DND-41 (cell line): ENCODE results near the gene INPP4A.

Experiments used
- ATAC-seq: fragments of 200-7000 bp; cut with Tn5 transposase; 3 replicates; pipeline ENCODE4 v1.9.1; 2021; ENCODE audit warnings: low read depth; ENCODE audit not compliant: insufficient read depth
- DNase-seq: peaks from one replicate; pipeline ENCODE4 v3.0.0-alpha.2; 2020
- H2AFZ ChIP-seq: 2 replicates; pipeline ENCODE4 v1.6.0; 2012; ENCODE audit warnings: low read depth, low read length
- H3K27ac ChIP-seq: 2 replicates; pipeline ENCODE4 v1.5.1; 2012; ENCODE audit warnings: low read length, inconsistent platforms
- H3K27me3 ChIP-seq: fragments of 200-600 bp; sonication (generic); 2 replicates; pipeline ENCODE4 v1.6.0; 2012; ENCODE audit warnings: low read length, mild to moderate bottlenecking, inconsistent platforms; ENCODE audit not compliant: insufficient read depth, poor library complexity
- H3K36me3 ChIP-seq: 2 replicates; pipeline ENCODE4 v1.5.1; 2012; ENCODE audit warnings: low read length, inconsistent platforms; ENCODE audit not compliant: insufficient read depth
- H3K4me1 ChIP-seq: 2 replicates; pipeline ENCODE4 v1.5.1; 2012; ENCODE audit warnings: mild to moderate bottlenecking, low read length; ENCODE audit not compliant: insufficient read depth
- H3K4me2 ChIP-seq: 2 replicates; pipeline ENCODE4 v1.6.0; 2012; ENCODE audit warnings: mild to moderate bottlenecking, moderate library complexity, low read length, inconsistent platforms; ENCODE audit not compliant: insufficient read depth
- H3K4me3 ChIP-seq, 2 experiments: fragments of 200-600 bp in 1 of 2; shearing (Covaris generic) in 1 of 2; 2 replicates each; pipeline ENCODE4 v1.5.1; 2012 to 2016; ENCODE audit warnings: inconsistent platforms in 2 of 2, low read length in 2 of 2, mild to moderate bottlenecking in 2 of 2, low read depth in 1 of 2, moderate library complexity in 1 of 2
- H3K79me2 ChIP-seq: 2 replicates; pipeline ENCODE4 v1.6.0; 2012; ENCODE audit warnings: low read length, inconsistent platforms; ENCODE audit not compliant: insufficient read depth
- H3K9ac ChIP-seq: 2 replicates; pipeline ENCODE4 v1.6.0; 2012; ENCODE audit warnings: low read depth, mild to moderate bottlenecking, inconsistent platforms, low read length, moderate library complexity
- H3K9me3 ChIP-seq: 2 replicates; pipeline ENCODE4 v1.5.1; 2012; ENCODE audit warnings: low read length, moderate library complexity, mild to moderate bottlenecking, inconsistent platforms; ENCODE audit not compliant: insufficient read depth, severe bottlenecking
- H4K20me1 ChIP-seq: 2 replicates; pipeline ENCODE4 v1.6.0; 2012; ENCODE audit warnings: low read length; ENCODE audit not compliant: insufficient read depth
- CTCF ChIP-seq: IDR thresholded peaks from 2 replicates; pipeline ENCODE4 v1.5.1; 2012; ENCODE audit warnings: borderline replicate concordance, low read length, moderate library complexity, mild to moderate bottlenecking; ENCODE audit not compliant: poor library complexity, severe bottlenecking; ENCODE audit errors: extremely low read depth
- EZH2 ChIP-seq: IDR thresholded peaks from 3 replicates; pipeline ENCODE4 v1.6.1; 2012; ENCODE audit warnings: borderline replicate concordance, low read depth, mild to moderate bottlenecking, moderate library complexity, low read length, inconsistent platforms; ENCODE audit not compliant: severe bottlenecking

INPP4A gene

GRCh38 chr2:98615481-98615880 is 170.8 kb downstream of the INPP4A start:
- TF ChIP-seq CTCF, result peak; percentile 29
- no peak for TF ChIP-seq EZH2
- H3K27ac ChIP-seq, result no peak overlapping the region
- H4K20me1 ChIP-seq, result no peaks in the 10 kb centered on the region
- no peaks in the 10 kb centered on the region for H3K27me3 ChIP-seq
- no peak overlapping the region for H3K4me3 ChIP-seq
- H3K4me2 ChIP-seq, result no peak overlapping the region
- peaks cover 9% of the 10 kb centered on the region for H3K4me1 ChIP-seq
- DNase-seq (no peak), ATAC-seq (peak; percentile 42; the same call in 1 of the 3 replicates)
- H3K9me3 ChIP-seq, result no peaks in the 10 kb centered on the region
- no peak overlapping the region for H2AFZ ChIP-seq
- H3K9ac ChIP-seq, result no peak overlapping the region
- peaks cover 88% of the 10 kb centered on the region for H3K36me3 ChIP-seq
- H3K79me2 ChIP-seq, result peaks cover 11% of the 10 kb centered on the region; the same call in 1 of the 2 replicates

GRCh38 chr2:98617149-98617548 is 172.5 kb downstream of the INPP4A start:
- H3K27ac ChIP-seq, result no peak overlapping the region
- H2AFZ ChIP-seq, result no peak overlapping the region
- no peak overlapping the region for H3K4me3 ChIP-seq
- DNase-seq, result no peak
- H3K9me3 ChIP-seq, result no peaks in the 10 kb centered on the region
- H3K36me3 ChIP-seq, result peaks cover 89% of the 10 kb centered on the region
- no peak overlapping the region for H3K4me2 ChIP-seq
- no peaks in the 10 kb centered on the region for H3K27me3 ChIP-seq
- 0 out of 3 replicates have a peak, but pooled peaks have one; percentile 18 for ATAC-seq
- H4K20me1 ChIP-seq, result no peaks in the 10 kb centered on the region
- no peaks in the 10 kb centered on the region for H3K4me1 ChIP-seq
- TF ChIP-seq EZH2 (no peak), CTCF (no peak)
- no peaks in the 10 kb centered on the region; the same call in 1 of the 2 replicates for H3K79me2 ChIP-seq
- no peak overlapping the region for H3K9ac ChIP-seq

- Histone ChIP-seq H4K20me1 (no peaks in the 10 kb centered on the region), H3K4me2 (no peak overlapping the region), H3K36me3 (peaks cover 58% of the 10 kb centered on the region), H3K4me1 (no peaks in the 10 kb centered on the region), H3K9ac (no peak overlapping the region), H3K9me3 (no peaks in the 10 kb centered on the region), H3K27me3 (no peaks in the 10 kb centered on the region), H3K27ac (no peak overlapping the region), H2AFZ (no peak overlapping the region), H3K79me2 (no peaks in the 10 kb centered on the region), H3K4me3 (no peak overlapping the region)
- no peak for TF ChIP-seq CTCF
- TF ChIP-seq EZH2, result no peak
- ATAC-seq, result no peak
- DNase-seq, result no peak
Measured at GRCh38 chr2:98623657-98624056, 179.0 kb downstream of the INPP4A start.

- peaks cover 14% of the 10 kb centered on the region for H3K4me1 ChIP-seq
- no peaks in the 10 kb centered on the region for H3K9me3 ChIP-seq
- peaks cover 70% of the 10 kb centered on the region for H3K36me3 ChIP-seq
- DNase-seq (no peak), ATAC-seq (no peak)
- no peak overlapping the region for H3K4me2 ChIP-seq
- H3K4me3 ChIP-seq, result no peak overlapping the region
- no peak overlapping the region for H3K9ac ChIP-seq
- H3K27ac ChIP-seq, result no peak overlapping the region
- no peaks in the 10 kb centered on the region for H3K79me2 ChIP-seq
- no peaks in the 10 kb centered on the region for H4K20me1 ChIP-seq
- TF ChIP-seq CTCF (no peak), EZH2 (no peak)
- H3K27me3 ChIP-seq, result no peaks in the 10 kb centered on the region
- no peak overlapping the region for H2AFZ ChIP-seq
Measured at GRCh38 chr2:98632351-98632750, 187.7 kb downstream of the INPP4A start.
